ENCODE results near the gene DGKZ. TPM values are rescaled to one million over a fixed set of nuclear protein-coding genes. Genes with fewer than 3 reads are reported as not detected.

The DGKZ gene
- total and polyA plus RNA-seq, 5 experiments from 2014 or later = 47.1 to 243 (median 71.0) TPM

DNA sequence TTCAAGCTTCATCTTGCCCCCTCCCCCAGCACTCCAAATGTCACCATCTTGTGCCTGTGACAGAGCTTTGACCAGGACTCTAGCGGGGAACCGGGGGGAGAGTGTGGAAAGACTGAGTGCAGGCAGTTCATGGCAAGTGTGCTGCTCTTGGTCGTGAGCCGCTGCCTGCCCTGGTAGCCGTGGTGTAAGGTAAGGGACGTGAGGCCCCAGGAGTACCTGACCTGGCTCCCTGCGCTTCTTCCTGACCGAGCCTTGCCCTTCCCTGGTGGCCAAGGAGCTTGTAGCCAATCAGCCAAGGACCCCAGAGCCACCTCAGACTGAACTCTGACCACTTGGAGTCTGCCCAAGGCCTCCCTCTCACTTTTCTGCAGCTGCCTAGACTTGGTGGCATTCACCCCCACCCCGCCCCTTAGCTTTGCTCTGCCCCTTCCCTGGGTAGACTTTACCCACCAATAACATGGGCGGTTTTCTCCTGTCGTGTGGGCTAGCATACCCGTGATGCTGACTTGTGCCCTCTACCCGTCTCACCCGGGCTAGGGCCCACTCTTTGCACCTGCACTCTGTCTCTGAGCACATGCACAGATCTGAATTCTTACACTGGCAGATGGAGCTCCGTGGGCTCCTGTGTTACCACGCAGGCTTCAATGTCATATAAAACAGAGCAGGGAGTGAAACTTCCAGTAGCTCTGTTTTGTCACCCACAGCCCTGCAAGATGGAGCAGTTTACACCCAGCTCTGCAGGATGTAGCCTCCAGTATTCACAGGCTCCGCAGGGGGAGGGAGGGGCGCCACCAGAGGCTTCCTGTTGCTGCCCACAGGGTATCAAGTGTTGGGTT, 1.5 kb downstream of the DGKZ start:
- POLR2A ChIA-PET = interaction anchor here (0.6 to 15.9 kb wide), 14 partner anchors 9 to 228 kb away, joined by 3 to 303 read pairs (median 7); partner anchors contain the start of gene CHRM4
- Mint-ChIP-seq H3K9me3 (no peaks in the 10 kb centered on the region), H3K4me3 (peak overlapping the region; percentile 78 to 98 (median 94)), H3K27me3 (no peaks in the 10 kb centered on the region), H3K27ac (peak overlapping the region; percentile 91 to 98 (median 94)), H3K4me1 (peaks cover 53 to 87% (median 83%) of the 10 kb centered on the region in 4 donors), H3K36me3 (peaks cover 0 to 5% (median 0%) of the 10 kb centered on the region in 3 donors)
- DNase-seq (peak in 9 of 10 donors; percentile 28 to 78 (median 58)), ATAC-seq (peak; percentile 33 to 51)

DNA sequence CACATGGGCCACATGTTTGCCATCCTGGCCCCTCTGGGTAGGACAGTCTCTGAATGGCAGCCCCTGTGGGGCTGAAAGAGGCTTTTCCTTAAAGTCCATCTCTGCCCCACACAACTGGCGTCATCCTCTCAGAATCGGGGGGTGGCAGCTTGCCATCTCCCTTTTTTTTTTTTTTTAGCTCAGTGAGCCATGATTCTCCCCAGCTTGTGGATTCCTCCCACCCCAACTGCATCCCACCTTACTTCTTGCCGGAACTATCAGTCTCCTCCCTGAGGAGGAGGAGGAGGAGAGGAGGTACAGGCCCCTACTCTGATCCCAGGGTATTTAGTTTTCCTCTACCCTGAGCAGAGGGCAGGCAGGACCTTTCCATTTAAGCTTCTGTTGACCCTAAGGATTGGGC, 3.4 kb downstream of the DGKZ start:
- no peaks in the 10 kb centered on the region for H3K27me3 Mint-ChIP-seq
- POLR2A ChIA-PET = interaction anchor here (0.9 to 15.9 kb wide), 6 partner anchors 16 to 350 kb away, joined by 3 to 303 read pairs (median 12); partner anchors contain the start of genes ARHGAP1 and ZNF408
- ATAC-seq (no peak), DNase-seq (no peak)
- peak overlapping the region; percentile 39 to 98 (median 77) for H3K4me3 Mint-ChIP-seq
- H3K4me1 Mint-ChIP-seq = peaks cover 44 to 84% (median 80%) of the 10 kb centered on the region in 4 donors
- H3K9me3 Mint-ChIP-seq = no peaks in the 10 kb centered on the region
- H3K36me3 Mint-ChIP-seq = peaks cover 0 to 12% (median 0%) of the 10 kb centered on the region in 3 donors
- peak overlapping the region; percentile 4 to 95 (median 93) for H3K27ac Mint-ChIP-seq

DNA sequence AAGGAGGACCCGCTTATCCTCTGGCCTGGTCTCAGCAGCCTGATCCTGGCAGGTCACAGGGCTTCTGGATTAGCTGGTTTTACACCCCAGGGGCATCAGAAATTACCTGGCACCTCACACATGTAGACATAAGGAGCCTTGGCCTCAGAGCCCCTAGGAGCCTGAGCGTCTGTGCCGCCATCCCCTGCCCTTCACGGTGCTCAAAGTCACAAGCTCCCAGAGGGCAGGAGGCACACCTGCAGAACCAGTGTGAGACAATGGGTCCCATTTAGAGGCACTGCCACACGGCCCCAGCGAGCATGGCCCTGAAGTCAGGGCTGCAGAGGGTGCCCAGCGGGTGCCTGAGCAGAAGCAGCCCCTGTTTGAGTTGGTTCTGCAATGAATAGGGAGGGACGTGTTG, 3.9 kb downstream of the DGKZ start:
- ATAC-seq = no peak
- peak overlapping the region; percentile 55 to 95 (median 93) for H3K27ac Mint-ChIP-seq
- POLR2A ChIA-PET = interaction anchor here (0.9 to 15.9 kb wide), 9 partner anchors 8 to 350 kb away, joined by 3 to 303 read pairs (median 6); partner anchors contain the start of genes ARHGAP1, MDK and ZNF408
- no peaks in the 10 kb centered on the region for H3K27me3 Mint-ChIP-seq
- peaks cover 44 to 84% (median 80%) of the 10 kb centered on the region in 4 donors for H3K4me1 Mint-ChIP-seq
- no peaks in the 10 kb centered on the region for H3K9me3 Mint-ChIP-seq
- no peak for DNase-seq
- H3K36me3 Mint-ChIP-seq = peaks cover 0 to 16% (median 0%) of the 10 kb centered on the region in 3 donors
- H3K4me3 Mint-ChIP-seq = peak overlapping the region; percentile 76 to 98 (median 87)

DNA sequence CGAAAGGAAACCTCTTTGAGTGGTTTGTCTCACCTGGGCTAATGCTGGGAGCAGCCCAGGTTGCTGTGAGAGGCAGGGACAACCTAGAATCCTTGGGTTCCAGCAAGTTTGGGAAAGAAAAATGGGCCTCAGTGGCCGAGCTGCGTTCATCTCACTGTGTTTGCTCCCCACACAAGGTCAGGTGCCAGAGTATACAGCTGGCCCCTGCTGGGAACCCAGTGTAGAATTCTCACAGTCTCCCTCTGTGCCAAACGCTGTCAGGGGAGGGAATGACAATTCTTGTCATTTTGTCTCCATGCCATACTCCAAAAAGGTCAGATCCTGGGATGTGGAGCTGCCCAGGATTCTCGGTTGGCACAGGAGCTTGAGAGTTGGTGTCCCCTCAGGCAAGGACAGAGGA, 4.3 kb downstream of the DGKZ start:
- H3K9me3 Mint-ChIP-seq = no peaks in the 10 kb centered on the region
- DNase-seq (no peak), ATAC-seq (no peak)
- H3K27me3 Mint-ChIP-seq = no peaks in the 10 kb centered on the region
- POLR2A ChIA-PET = interaction anchor here (0.8 to 15.9 kb wide), 11 partner anchors 9 to 349 kb away, joined by 3 to 303 read pairs (median 4); partner anchors contain the start of genes ARHGAP1, MDK and ZNF408
- peak overlapping the region; percentile 75 to 95 (median 94) for H3K27ac Mint-ChIP-seq
- H3K4me3 Mint-ChIP-seq = peak overlapping the region; percentile 76 to 98 (median 87)
- peaks cover 0 to 21% (median 0%) of the 10 kb centered on the region in 3 donors for H3K36me3 Mint-ChIP-seq
- H3K4me1 Mint-ChIP-seq = peaks cover 45 to 84% (median 80%) of the 10 kb centered on the region in 4 donors

DNA sequence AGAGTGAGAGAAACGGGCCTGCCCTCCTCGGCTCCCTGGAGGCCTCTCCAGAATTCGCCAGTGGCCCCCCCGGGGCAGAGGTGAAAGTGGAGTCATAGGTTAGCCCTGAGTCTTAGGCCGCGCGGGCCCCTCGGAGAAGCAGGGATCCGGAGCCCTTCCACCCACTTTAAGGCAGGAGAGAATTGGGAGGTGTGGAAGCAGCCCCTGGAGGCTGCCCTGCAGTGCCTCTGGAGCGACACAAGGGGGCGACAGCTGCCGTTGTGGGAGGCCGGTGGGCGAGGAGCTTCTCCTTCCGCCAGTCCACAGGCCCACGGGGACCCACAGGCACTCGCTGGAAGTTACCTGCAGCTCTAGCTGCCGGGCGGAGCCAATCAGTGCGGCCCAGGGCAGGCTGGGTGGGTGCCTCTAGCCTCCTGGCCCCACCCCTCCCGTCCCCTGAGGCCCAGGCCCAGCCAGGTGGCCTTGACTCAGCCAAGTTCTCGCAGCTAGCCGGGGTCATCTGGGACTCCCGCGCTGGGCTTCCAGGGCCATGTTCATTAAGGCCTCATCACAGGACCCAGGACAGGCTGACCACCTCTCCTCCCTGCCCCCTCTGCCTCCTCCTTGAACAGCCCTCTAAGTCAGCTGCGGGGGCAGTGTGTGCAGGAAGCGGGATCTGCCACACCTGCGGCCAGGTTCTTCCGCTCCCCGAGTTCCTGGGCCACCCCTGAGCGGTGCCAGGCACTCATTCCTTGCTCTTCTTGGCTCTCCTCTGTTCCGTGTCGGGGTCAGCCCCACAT, 5.0 kb downstream of the DGKZ start:
- peaks cover 0 to 25% (median 0%) of the 10 kb centered on the region in 3 donors for H3K36me3 Mint-ChIP-seq
- peak overlapping the region; percentile 88 to 95 (median 94) for H3K27ac Mint-ChIP-seq

DNA sequence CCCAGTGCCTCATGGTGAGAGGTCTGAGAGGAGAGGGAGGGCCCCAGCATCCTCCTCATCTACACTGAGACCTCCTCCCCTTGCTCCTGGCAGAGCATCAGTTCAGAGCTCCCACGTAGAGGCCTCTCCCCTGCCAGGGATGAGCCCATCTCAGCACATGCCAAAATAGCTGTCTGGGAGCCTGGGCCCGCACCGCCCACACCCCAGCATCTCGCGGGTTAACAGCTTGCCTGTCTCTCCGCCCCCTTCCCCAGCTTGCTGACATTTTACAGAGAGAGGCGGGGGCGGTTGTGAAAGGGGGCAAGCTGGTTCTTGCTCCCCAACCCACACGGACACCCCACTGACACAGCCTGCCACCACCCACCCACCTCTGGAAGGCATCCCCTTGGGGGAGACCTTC, 6.4 kb downstream of the DGKZ start:
- Mint-ChIP-seq H3K36me3 (peaks cover 0 to 27% (median 0%) of the 10 kb centered on the region in 3 donors), H3K4me1 (peaks cover 48 to 94% (median 91%) of the 10 kb centered on the region in 4 donors), H3K9me3 (no peaks in the 10 kb centered on the region), H3K27ac (peak overlapping the region; percentile 88 to 95 (median 94)), H3K27me3 (no peaks in the 10 kb centered on the region), H3K4me3 (peak overlapping the region; percentile 76 to 98 (median 87))
- DNase-seq = no peak
- no peak for ATAC-seq
- POLR2A ChIA-PET = interaction anchor here (4.1 to 15.9 kb wide), 3 partner anchors 11 to 22 kb away, joined by 30 to 303 read pairs (median 287); no protein-coding TSS in a partner anchor

More for the DNA sequence above, 5.0 kb downstream of the DGKZ start:
- POLR2A ChIA-PET = interaction anchor here (0.8 to 15.9 kb wide), 10 partner anchors 9 to 113 kb away, joined by 3 to 303 read pairs (median 5); partner anchors contain the start of gene MDK
- no peaks in the 10 kb centered on the region for H3K27me3 Mint-ChIP-seq
- peak; percentile 76 to 91 (median 82) for DNase-seq
- peak; percentile 65 to 74 for ATAC-seq
- peak overlapping the region; percentile 76 to 98 (median 87) for H3K4me3 Mint-ChIP-seq
- H3K9me3 Mint-ChIP-seq = no peaks in the 10 kb centered on the region
- H3K4me1 Mint-ChIP-seq = peaks cover 45 to 86% (median 82%) of the 10 kb centered on the region in 4 donors

DNA sequence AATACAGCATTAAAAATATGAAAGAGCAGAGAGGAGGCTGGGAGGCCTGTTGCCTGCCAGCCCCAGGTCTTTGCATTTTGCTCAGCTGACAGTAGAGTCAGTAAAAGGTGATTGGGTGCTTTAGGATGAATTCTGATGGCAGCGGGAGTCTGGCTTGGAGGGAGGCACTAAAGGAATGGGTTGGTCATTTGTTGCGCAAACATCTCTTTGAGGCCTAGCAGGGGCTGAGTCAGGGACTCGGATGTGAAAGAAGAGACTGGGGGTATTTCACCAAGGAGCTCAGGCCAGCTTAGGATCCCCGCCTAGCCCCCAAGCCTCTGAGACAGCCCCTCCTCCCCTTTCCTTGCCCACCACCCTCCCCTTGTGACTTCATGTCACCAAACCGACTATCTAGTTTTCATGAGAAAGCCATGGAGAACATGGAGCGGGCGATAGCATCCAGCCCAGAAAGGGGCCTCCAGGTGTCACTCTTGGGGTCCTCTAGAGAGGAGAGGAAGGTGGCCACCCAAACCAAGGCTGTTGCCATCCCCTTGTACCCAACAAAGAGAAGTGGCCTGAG, 9.7 kb downstream of the DGKZ start:
- peaks cover 0 to 23% (median 0%) of the 10 kb centered on the region in 3 donors for H3K36me3 Mint-ChIP-seq
- ATAC-seq (no peak), DNase-seq (no peak)
- POLR2A ChIA-PET = interaction anchor here (1.0 to 15.9 kb wide), 4 partner anchors 8 to 25 kb away, joined by 3 to 303 read pairs (median 7); no protein-coding TSS in a partner anchor
- H3K4me3 Mint-ChIP-seq = peak overlapping the region in 6 of 10 donors; percentile 11 to 69 (median 58)
- peaks cover 38 to 84% (median 81%) of the 10 kb centered on the region in 4 donors for H3K4me1 Mint-ChIP-seq
- no peaks in the 10 kb centered on the region for H3K27me3 Mint-ChIP-seq
- H3K9me3 Mint-ChIP-seq = no peaks in the 10 kb centered on the region
- peak overlapping the region; percentile 80 to 95 (median 91) for H3K27ac Mint-ChIP-seq

DNA sequence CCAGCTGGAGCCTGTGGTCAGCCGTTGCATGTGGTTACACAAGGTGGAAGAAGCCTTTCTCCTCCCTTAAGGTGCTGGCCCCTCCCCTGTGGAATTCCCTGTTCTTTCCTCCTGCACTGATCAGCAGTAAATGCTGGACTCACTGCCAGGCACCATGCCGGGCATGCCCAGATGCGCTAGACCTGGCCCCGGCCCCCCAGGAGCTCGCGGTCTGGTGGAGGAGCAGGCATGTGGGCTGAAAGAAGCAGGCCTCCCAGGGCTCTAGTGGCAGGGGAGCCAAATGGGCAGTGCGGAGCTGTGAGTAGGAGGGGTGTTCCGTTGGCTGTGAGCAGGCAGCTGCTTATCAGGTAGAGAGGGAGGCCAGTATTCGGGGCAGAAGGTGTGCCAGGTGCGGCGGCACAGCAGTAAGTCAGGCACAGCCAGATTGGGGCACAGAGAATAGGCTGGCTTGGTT, 10.2 kb downstream of the DGKZ start:
- no peak for ATAC-seq
- Mint-ChIP-seq H3K27ac (peak overlapping the region; percentile 79 to 95 (median 88)), H3K27me3 (no peaks in the 10 kb centered on the region), H3K36me3 (peaks cover 0 to 23% (median 0%) of the 10 kb centered on the region in 3 donors), H3K4me3 (peak overlapping the region in 7 of 10 donors; percentile 1 to 79 (median 40)), H3K4me1 (peaks cover 38 to 86% (median 81%) of the 10 kb centered on the region in 4 donors), H3K9me3 (no peaks in the 10 kb centered on the region)
- POLR2A ChIA-PET = interaction anchor here (1.0 to 2.3 kb wide), 2 partner anchors 8 to 23 kb away, joined by 3 to 10 read pairs; no protein-coding TSS in a partner anchor
- no peak for DNase-seq

DNA sequence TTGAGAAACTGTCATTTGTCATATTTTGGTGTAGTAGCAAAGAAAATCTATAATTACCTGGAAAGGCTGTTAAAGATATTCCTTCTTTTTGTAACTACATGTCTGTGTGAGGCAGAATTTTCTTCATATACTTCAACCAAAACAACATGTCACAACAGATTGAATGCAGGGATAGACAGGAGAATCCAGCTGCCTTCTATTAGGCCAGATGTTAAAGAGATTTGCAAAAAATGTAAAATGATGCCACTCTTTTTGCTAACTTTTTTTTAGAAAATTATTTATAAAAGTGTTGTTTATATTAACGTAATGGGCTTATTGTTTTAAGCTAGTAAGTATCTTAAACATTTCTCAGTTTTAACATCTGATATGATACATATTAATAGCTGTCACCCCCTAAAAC, 12.7 kb downstream of the DGKZ start:
- POLR2A ChIA-PET = interaction anchor here (0.7 to 13.5 kb wide), 3 partner anchors 11 to 30 kb away, joined by 3 to 287 read pairs (median 5); partner anchors contain the start of gene DGKZ
- peaks cover 0 to 34% (median 0%) of the 10 kb centered on the region in 3 donors for H3K36me3 Mint-ChIP-seq
- H3K4me1 Mint-ChIP-seq = peaks cover 33 to 84% (median 79%) of the 10 kb centered on the region in 4 donors
- DNase-seq (no peak), ATAC-seq (no peak)
- H3K27ac Mint-ChIP-seq = peak overlapping the region in 7 of 10 donors; percentile 46 to 96 (median 90)
- H3K27me3 Mint-ChIP-seq = no peaks in the 10 kb centered on the region
- peak overlapping the region in 7 of 10 donors; percentile 48 to 92 (median 82) for H3K4me3 Mint-ChIP-seq
- H3K9me3 Mint-ChIP-seq = no peaks in the 10 kb centered on the region

DNA sequence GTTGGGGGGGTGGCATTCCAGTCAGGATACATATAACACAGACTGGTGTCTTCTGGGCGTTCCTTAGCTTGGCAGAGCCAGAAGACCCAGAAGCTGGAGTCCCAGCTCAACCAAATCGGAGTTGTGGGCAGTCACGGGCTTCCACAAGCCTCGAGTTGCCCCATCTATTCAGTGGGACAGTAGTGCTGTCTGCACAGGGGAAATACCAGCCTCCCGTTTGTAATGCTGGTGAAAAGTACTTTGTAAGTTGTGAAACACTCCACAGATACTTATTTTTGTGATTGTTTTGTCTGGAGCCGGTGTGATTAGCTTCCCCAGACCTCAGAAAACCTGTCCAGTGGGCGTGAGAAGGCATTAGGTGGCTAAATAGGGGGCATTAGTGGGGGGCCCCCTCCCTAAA, 13.6 kb downstream of the DGKZ start:
- H3K4me1 Mint-ChIP-seq = peaks cover 34 to 86% (median 81%) of the 10 kb centered on the region in 4 donors
- H3K27me3 Mint-ChIP-seq = no peaks in the 10 kb centered on the region
- DNase-seq = no peak
- ATAC-seq = peak; percentile 37 to 40
- POLR2A ChIA-PET = interaction anchor here (0.7 to 13.5 kb wide), 6 partner anchors 12 to 65 kb away, joined by 3 to 287 read pairs (median 4); partner anchors contain the start of genes DGKZ and MDK
- no peaks in the 10 kb centered on the region for H3K9me3 Mint-ChIP-seq
- H3K36me3 Mint-ChIP-seq = peaks cover 0 to 29% (median 0%) of the 10 kb centered on the region in 3 donors
- H3K27ac Mint-ChIP-seq = peak overlapping the region; percentile 87 to 96 (median 91)
- peak overlapping the region; percentile 77 to 92 (median 84) for H3K4me3 Mint-ChIP-seq

Measured in naive thymus-derived CD8-positive, alpha-beta T cell (primary cell).